Mesenchymal stem cell (in vitro differentiated cells and primary cell): ENCODE measurements around the gene PEX11A.
A peak's percentile ranks its signal among the peaks of the same experiment; 100 is the strongest.

Experiments used
- DNase-seq: peaks from one replicate; pipeline ENCODE4 v3.0.0-alpha.2; 2013
- H2AFZ ChIP-seq: one replicate; pipeline ENCODE4 v1.6.1; 2013; ENCODE audit warnings: low read depth, mild to moderate bottlenecking, control low read depth, inconsistent platforms, low read length, moderate library complexity
- H2AK5ac ChIP-seq: 2 replicates; pipeline ENCODE4 v1.6.1; 2013; ENCODE audit warnings: low read length, moderate library complexity, mild to moderate bottlenecking, inconsistent platforms; ENCODE audit not compliant: severe bottlenecking
- H2BK120ac ChIP-seq: one replicate; pipeline ENCODE4 v1.6.1; 2013; ENCODE audit warnings: low read depth, mild to moderate bottlenecking, inconsistent platforms, low read length, moderate library complexity
- H2BK12ac ChIP-seq, 2 experiments: one replicate each; pipeline ENCODE4 v1.6.1; 2013; ENCODE audit warnings: inconsistent platforms in 2 of 2, low read length in 2 of 2, mild to moderate bottlenecking in 2 of 2, moderate library complexity in 2 of 2, control low read depth in 1 of 2
- H2BK15ac ChIP-seq: one replicate; pipeline ENCODE4 v1.6.1; 2013; ENCODE audit warnings: mild to moderate bottlenecking, low read depth, inconsistent platforms; ENCODE audit not compliant: poor library complexity, severe bottlenecking
- H2BK5ac ChIP-seq: 2 replicates; pipeline ENCODE4 v1.6.1; 2013; ENCODE audit warnings: low read depth, mild to moderate bottlenecking, low read length, control low read depth, inconsistent platforms; ENCODE audit not compliant: poor library complexity, severe bottlenecking
- H3K14ac ChIP-seq, 2 experiments: one replicate each; pipeline ENCODE4 v1.6.1; 2013; ENCODE audit warnings: inconsistent platforms in 2 of 2, low read length in 2 of 2, control low read depth in 1 of 2, mild to moderate bottlenecking in 1 of 2, moderate library complexity in 1 of 2
- H3K18ac ChIP-seq, 2 experiments: one replicate each; pipeline ENCODE4 v1.6.1; 2013; ENCODE audit warnings: inconsistent platforms in 2 of 2, low read length in 2 of 2, control low read depth in 1 of 2, low read depth in 1 of 2, mild to moderate bottlenecking in 1 of 2
- H3K23ac ChIP-seq, 2 experiments: one replicate each; pipeline ENCODE4 v1.6.1; 2013; ENCODE audit warnings: inconsistent platforms in 2 of 2, low read length in 2 of 2, mild to moderate bottlenecking in 2 of 2, moderate library complexity in 2 of 2, control low read depth in 1 of 2
- H3K27ac ChIP-seq: 2 replicates; pipeline ENCODE4 v1.5.1; 2013; ENCODE audit warnings: mild to moderate bottlenecking, moderate library complexity, low read length, control low read depth, inconsistent platforms; ENCODE audit not compliant: poor library complexity, severe bottlenecking
- H3K27me3 ChIP-seq, 2 experiments: 2 replicates each; pipeline versions ENCODE4 v1.6.1 to v1.7.0; 2013; ENCODE audit warnings: low read length in 2 of 2, mild to moderate bottlenecking in 2 of 2, moderate library complexity in 2 of 2, control low read depth in 1 of 2, inconsistent platforms in 1 of 2; ENCODE audit not compliant: control insufficient read depth in 1 of 2, insufficient read depth in 1 of 2
- H3K36me3 ChIP-seq, 2 experiments: 2 replicates each; pipeline versions ENCODE4 v1.6.1 to v1.7.0; 2013; ENCODE audit warnings: low read length in 2 of 2, control low read depth in 1 of 2, inconsistent platforms in 1 of 2, low read depth in 1 of 2, mild to moderate bottlenecking in 1 of 2; ENCODE audit not compliant: insufficient read depth in 2 of 2, control insufficient read depth in 1 of 2
- H3K4ac ChIP-seq, 2 experiments: one replicate each; pipeline ENCODE4 v1.6.1; 2013; ENCODE audit warnings: inconsistent platforms in 2 of 2, low read length in 2 of 2, mild to moderate bottlenecking in 2 of 2, moderate library complexity in 2 of 2, control low read depth in 1 of 2, low read depth in 1 of 2
- H3K4me1 ChIP-seq: 2 replicates; pipeline ENCODE4 v1.6.1; 2013; ENCODE audit warnings: low read depth, low read length, control low read depth; ENCODE audit not compliant: control insufficient read depth, insufficient read depth
- H3K4me2 ChIP-seq: 2 replicates; pipeline ENCODE4 v1.6.1; 2013; ENCODE audit warnings: low read length, mild to moderate bottlenecking, inconsistent platforms; ENCODE audit not compliant: poor library complexity, severe bottlenecking
- H3K4me3 ChIP-seq, 2 experiments: 2 replicates each; pipeline versions ENCODE4 v1.5.1 to v1.7.0; 2013; ENCODE audit warnings: low read length in 2 of 2, mild to moderate bottlenecking in 2 of 2, control low read depth in 1 of 2, low read depth in 1 of 2; ENCODE audit not compliant: insufficient read depth in 1 of 2
- H3K79me1 ChIP-seq: replicated peaks from 2 replicates; pipeline ENCODE4 v1.6.1; 2013; ENCODE audit warnings: mild to moderate bottlenecking, control low read depth, low read length, inconsistent platforms; ENCODE audit not compliant: poor library complexity, severe bottlenecking
- H3K9ac ChIP-seq: 2 replicates; pipeline ENCODE4 v1.7.0; 2013; ENCODE audit warnings: mild to moderate bottlenecking, low read length, moderate library complexity
- H3K9me3 ChIP-seq: 2 replicates; pipeline ENCODE4 v1.7.0; 2013; ENCODE audit warnings: mild to moderate bottlenecking, low read length; ENCODE audit not compliant: control insufficient read depth
- H4K8ac ChIP-seq: one replicate; pipeline ENCODE4 v1.6.1; 2013; ENCODE audit warnings: inconsistent platforms, mild to moderate bottlenecking, low read length, moderate library complexity
- H4K91ac ChIP-seq: one replicate; pipeline ENCODE4 v1.6.1; 2013; ENCODE audit warnings: mild to moderate bottlenecking, low read length, inconsistent platforms
- WGBS: methylation state at CpG from one replicate; pipeline ENCODE4 v1.1.7; 2013; ENCODE audit warnings: mixed read lengths; 5-methylcytosine and 5-hydroxymethylcytosine counted together

Gene PEX11A

GRCh38 chr15:89657686-89658200 is 32.8 kb downstream of the PEX11A start:
- H3K4me2 ChIP-seq: no peak overlapping the region
- no peak overlapping the region for H3K4ac ChIP-seq
- 92% methylated on average over 5 of the region's 5 CpGs for WGBS
- no peak overlapping the region for H3K14ac ChIP-seq
- no peak overlapping the region for H2AK5ac ChIP-seq
- H3K9ac ChIP-seq: no peak overlapping the region
- no peak overlapping the region for H2BK12ac ChIP-seq
- H2BK15ac ChIP-seq: no peak overlapping the region
- H3K4me3 ChIP-seq: no peak overlapping the region
- peaks cover 11% of the 10 kb centered on the region for H3K79me1 ChIP-seq
- H3K36me3 ChIP-seq: peaks cover under 1 to 8% of the 10 kb centered on the region in 2 experiments
- peaks cover 4% of the 10 kb centered on the region for H3K9me3 ChIP-seq
- H4K91ac ChIP-seq: no peak overlapping the region
- H3K23ac ChIP-seq: no peak overlapping the region
- no peak overlapping the region for H2BK120ac ChIP-seq
- no peak for DNase-seq
- H2AFZ ChIP-seq: no peak overlapping the region
- no peak overlapping the region for H3K18ac ChIP-seq
- no peak overlapping the region for H3K27ac ChIP-seq
- H2BK5ac ChIP-seq: no peak overlapping the region
- no peak overlapping the region for H4K8ac ChIP-seq
- peaks cover 10% of the 10 kb centered on the region for H3K4me1 ChIP-seq
- H3K27me3 ChIP-seq: no peaks in the 10 kb centered on the region

GRCh38 chr15:89656116-89656815 is 34.3 kb downstream of the PEX11A start:
- no peak overlapping the region for H2AK5ac ChIP-seq
- H3K4me1 ChIP-seq: peaks cover 5% of the 10 kb centered on the region

DNA sequence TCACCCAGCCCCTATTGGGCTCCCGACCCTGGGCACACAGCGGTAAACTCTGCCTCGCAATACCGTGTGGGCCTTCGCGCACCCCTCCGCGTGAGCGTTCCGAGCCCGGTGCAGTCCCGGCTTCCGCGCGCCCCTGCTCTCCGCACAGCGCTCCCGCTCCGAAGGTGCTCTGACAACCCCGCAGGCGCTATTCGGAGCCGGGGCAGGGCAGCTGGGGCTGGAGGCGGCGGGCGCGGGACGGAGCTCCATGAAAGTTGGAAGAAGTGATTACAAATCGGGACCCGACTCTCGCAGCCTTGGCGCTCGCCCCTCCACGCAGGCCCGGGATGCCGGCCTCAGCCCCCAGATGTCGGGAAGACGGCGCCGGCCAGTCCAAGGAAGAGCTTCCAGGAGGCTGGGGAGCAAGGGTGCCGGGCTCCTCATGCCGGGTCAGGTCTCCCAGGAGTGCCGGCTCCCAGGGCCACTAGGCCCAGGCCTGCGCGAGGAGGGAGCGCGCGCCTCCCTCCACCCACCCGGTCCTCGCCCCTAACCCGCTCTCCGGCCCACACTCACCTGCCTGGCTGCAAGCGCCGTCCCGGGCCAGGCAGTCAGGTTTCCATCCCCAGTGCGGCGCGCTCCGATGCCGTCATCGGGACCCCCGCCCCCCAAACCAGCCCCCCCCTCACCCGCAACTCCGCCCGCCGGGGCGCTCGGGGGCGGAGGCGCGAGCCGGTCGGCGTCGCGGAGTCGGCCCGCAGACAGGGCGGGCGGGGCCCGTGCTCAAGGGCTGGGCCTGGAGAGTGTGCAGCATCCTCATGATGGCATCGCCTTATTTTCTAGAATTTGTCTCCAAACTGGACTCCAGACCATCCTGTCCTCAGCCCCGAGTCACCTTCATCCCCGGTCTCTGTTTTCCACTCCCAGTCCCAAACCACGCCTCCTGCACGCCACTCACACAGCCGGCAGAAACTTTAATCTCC is 35.4 kb downstream of the PEX11A start, which contains the start of gene KIF7:
Gene KIF7 (minus strand): TSS at position 621 of the 959 bp plus-strand sequence. CDS start 2,537 bp downstream, outside the sequence.
- Histone ChIP-seq H2AFZ (peak within 1 kb of the TSS; percentile 15), H2AK5ac (no peak within 1 kb of the TSS), H2BK12ac (peak within 1 kb of the TSS in 1 of 2 experiments; percentile 48), H2BK15ac (peak within 1 kb of the TSS; percentile 78), H3K4me3 (peak within 1 kb of the TSS; percentile 80 to 90), H3K9ac (peak within 1 kb of the TSS; percentile 89), H4K8ac (peak within 1 kb of the TSS; percentile 99), H3K4ac (peak within 1 kb of the TSS; percentile 22 to 67), H2BK120ac (no peak within 1 kb of the TSS), H3K79me1 (peaks cover 21% of the 10 kb centered on the region), H3K36me3 (peaks cover 8 to 12% of the 10 kb centered on the region in 2 experiments), H3K27me3 (no peaks in the 10 kb centered on the region), H3K14ac (peak within 1 kb of the TSS in 1 of 2 experiments; percentile 83), H3K18ac (peak within 1 kb of the TSS; percentile 52 to 92), H3K4me2 (peak within 1 kb of the TSS; percentile 90), H3K27ac (no peak within 1 kb of the TSS), H3K23ac (peak within 1 kb of the TSS in 1 of 2 experiments; percentile 43), H3K9me3 (no peaks in the 10 kb centered on the region), H2BK5ac (no peak within 1 kb of the TSS), H3K4me1 (peaks cover 5% of the 10 kb centered on the region), H4K91ac (peak within 1 kb of the TSS; percentile 67)
- DNase-seq: peak; percentile 48
- 3% methylated on average over 80 of the region's 87 CpGs for WGBS

More at GRCh38 chr15:89656116-89656815, 34.3 kb downstream of the PEX11A start:
- Histone ChIP-seq H4K91ac (no peak overlapping the region), H2BK120ac (no peak overlapping the region), H2BK5ac (no peak overlapping the region), H2AFZ (no peak overlapping the region), H3K4me3 (no peak overlapping the region), H3K9me3 (peaks cover 4% of the 10 kb centered on the region), H4K8ac (no peak overlapping the region), H3K79me1 (peaks cover 21% of the 10 kb centered on the region), H3K4ac (no peak overlapping the region), H3K23ac (no peak overlapping the region), H3K4me2 (no peak overlapping the region), H3K18ac (no peak overlapping the region), H3K36me3 (peaks cover 8 to 19% of the 10 kb centered on the region in 2 experiments), H2BK15ac (no peak overlapping the region), H2BK12ac (no peak overlapping the region), H3K27me3 (no peaks in the 10 kb centered on the region), H3K9ac (peak overlapping the region; percentile 89), H3K27ac (no peak overlapping the region), H3K14ac (no peak overlapping the region)
- peak; percentile 23 for DNase-seq
- 72% methylated on average over 6 of the region's 7 CpGs for WGBS
